ENCODE data around the gene TARP.

DNA sequence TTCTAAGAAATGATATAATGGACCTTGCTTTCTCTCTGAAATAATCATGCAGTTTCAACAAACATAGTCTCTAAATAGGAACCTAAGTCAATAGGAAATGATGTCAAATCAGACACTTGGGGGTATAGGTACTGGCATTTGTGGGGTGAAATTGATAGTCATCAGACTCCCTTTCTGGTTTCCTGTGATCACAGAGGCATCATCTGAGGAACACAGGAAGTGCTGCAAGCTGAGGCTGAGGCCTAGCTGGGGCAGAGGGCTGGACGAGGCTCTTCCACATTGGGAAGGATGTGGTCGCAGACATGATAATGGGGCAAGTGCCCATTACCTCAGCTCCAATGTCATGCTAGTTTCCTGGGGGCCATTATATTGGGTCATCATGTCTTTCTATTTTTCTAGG is 33.5 kb upstream of the TARP start:
- TF ChIP-seq CTCF (IDR thresholded peaks at IDR 0.05; ENCODE audit: poor library complexity, severe bottlenecking) (no peak), EZH2 (IDR thresholded peaks at IDR 0.05; ENCODE audit: borderline replicate concordance, insufficient read depth, low read length, poor library complexity, severe bottlenecking) (no peak), RAD21 (conservative IDR thresholded peaks at IDR 0.05) (no peak), TAF1 (IDR thresholded peaks at IDR 0.05; ENCODE audit: low read depth) (no peak), MXI1 (conservative IDR thresholded peaks at IDR 0.05; ENCODE audit: poor library complexity, severe bottlenecking) (no peak), POLR2AphosphoS5 (IDR thresholded peaks at IDR 0.05) (no peak), SMC3 (conservative IDR thresholded peaks at IDR 0.05; ENCODE audit: poor library complexity) (no peak), EP300 (conservative IDR thresholded peaks at IDR 0.05; ENCODE audit: poor library complexity, severe bottlenecking) (no peak)

Data from neural cell (in vitro differentiated cells).